IPS DF 4.7 (cell line): Measurements from ENCODE around the gene ATP5F1B.
"Not testable (repeated sequence)": the region's sequence is repeated elsewhere in the genome, so short reads cannot be mapped to it uniquely, and the experiment has no call there.

Experiments used
- DNase-seq: peaks from one replicate; pipeline ENCODE4 v3.0.0-alpha.2; 2013; ENCODE audit warnings: low spot score; ENCODE audit errors: extremely low read depth

Gene ATP5F1B

DNA sequence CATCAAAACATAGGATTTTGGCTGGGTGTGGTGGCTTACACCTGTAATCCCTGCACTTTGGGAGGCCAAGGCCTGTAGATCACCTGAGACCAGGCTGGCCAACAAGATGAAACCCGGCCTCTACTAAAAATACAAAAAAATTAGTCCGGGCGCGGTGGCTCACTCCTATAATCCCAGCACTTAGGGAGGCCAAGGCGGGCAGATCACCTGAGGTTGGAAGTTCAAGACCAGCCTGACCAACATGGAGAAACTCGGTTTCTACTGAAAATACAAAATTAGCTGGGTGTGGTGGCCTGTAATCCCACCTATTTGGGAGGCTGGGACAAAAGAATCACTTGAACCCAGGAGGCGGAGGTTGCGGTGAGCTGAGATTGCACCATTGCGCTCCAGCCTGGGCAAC, 2.2 kb upstream of the ATP5F1B start:
- DNase-seq, result not testable (repeated sequence)

DNA sequence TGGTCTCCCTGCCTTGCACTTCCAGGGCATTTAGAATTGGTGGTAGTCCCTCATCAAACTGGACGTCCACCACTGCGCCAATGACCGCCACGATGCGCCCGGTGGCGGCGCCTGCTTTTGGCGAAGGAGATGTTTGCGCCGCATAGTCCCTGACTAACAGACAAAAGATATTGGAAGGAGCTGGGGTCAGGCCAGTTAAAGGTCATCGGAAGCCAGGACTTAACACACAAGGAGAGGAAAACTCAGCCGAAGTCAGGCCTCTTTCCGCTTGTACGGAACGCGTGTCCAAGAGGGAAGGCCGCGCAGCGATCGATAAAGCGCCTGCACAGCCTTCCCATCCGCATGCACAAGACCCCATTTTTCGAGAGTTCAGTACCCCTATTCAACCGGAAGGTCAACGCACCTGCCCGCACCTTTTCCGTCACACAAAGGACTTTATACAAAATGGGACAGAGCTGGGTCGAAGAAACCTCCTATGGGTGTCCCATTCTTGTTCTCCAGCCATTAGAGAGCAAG, 525 bp downstream of the ATP5F1B start:
- no peak for DNase-seq

DNA sequence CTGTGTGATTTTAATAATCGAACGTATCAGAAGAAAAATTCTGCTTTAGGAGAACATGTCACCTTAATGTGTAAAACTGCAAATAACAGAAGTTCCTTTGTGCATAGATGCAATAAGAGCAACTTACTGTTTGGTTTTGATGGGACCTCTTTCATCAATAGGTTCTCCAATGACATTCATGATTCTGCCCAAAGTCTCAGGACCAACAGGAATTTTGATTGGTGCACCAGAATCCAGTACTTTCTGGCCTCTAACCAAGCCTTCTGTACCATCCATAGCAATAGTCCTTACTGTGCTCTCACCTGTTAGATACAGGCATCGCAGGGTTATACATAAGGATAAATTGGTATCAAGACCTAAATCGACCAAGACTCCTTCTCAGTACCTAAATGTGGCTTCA, 1.1 kb downstream of the ATP5F1B start:
- no peak for DNase-seq

DNA sequence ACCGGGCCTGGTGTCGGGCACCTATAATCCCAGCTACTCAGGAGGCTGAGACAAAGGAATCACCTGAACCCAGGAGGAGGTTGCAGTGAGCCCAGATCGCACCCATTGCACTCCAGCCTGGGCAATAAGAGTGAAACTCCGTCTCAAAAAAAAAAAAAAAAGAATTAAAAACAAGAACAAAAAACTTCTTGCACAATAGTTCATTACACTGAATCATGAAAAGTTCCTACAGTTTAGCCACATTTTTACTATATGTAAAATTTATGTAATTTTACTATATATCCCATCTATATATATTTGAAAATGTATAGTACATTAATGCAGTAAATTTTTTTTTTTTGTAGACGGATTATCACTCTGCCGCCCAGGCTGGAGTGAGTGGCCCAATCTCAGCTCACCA, 4.6 kb downstream of the ATP5F1B start:
- DNase-seq, result no peak

DNA sequence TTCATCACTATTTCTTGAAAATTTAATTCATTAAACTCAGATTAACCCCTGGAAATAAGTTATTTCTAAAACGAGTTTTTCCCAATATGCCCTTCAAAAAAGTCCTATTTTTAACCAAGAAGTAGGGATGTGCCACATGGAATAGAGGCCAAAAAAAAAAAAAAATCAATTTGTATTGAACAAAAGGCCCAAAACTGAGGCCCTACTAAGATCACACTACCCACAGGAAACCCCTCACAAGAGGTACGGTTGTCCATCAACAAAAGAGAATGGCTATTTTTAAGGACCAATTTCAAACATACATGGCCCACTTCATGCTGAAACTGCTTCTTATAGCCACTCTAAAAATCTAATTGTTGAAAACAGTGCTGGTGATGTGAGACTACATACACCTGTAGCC, 8.2 kb downstream of the ATP5F1B start:
- no peak for DNase-seq

DNA sequence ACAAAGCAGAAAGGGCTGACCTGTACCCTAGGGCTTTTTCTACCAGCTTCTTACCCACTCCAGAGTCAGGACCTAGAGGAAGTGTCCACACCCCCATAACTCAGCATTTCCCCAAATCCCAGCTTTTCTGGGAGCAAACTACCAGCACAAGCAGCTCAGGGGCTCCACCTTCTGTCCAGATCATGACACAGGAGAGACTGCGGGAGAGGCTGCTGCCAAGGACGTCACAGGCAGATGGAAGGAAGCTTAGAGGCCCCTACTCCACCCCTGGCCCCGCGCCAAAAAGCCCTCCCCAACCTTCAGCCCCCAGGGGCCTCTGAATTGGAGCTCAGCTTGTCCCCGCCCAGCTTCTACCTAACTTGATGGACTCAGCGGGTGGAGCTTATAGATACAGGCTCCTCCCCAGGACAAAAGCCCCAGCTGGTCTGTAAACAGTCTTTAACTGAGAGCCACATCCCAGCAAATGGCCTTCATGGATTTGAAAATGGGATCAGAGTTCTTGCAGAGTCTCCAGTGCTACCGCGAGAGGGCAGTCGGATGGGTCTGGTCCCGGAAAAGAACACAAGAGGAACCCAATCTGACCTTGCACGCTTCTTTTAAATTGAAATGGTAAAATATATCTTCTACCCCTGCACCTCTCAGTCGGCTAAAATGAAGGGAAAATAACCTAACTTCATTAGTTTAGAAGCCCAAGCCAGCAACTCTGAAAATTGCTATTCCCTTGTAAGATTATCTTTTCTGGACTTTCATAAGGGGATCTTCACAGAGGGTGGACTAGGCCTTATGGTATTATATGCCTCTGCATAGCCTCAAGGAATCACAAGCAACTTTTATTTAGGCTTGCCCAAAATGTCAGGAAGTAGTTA, 8.9 kb downstream of the ATP5F1B start:
- DNase-seq, result peak; percentile 98

DNA sequence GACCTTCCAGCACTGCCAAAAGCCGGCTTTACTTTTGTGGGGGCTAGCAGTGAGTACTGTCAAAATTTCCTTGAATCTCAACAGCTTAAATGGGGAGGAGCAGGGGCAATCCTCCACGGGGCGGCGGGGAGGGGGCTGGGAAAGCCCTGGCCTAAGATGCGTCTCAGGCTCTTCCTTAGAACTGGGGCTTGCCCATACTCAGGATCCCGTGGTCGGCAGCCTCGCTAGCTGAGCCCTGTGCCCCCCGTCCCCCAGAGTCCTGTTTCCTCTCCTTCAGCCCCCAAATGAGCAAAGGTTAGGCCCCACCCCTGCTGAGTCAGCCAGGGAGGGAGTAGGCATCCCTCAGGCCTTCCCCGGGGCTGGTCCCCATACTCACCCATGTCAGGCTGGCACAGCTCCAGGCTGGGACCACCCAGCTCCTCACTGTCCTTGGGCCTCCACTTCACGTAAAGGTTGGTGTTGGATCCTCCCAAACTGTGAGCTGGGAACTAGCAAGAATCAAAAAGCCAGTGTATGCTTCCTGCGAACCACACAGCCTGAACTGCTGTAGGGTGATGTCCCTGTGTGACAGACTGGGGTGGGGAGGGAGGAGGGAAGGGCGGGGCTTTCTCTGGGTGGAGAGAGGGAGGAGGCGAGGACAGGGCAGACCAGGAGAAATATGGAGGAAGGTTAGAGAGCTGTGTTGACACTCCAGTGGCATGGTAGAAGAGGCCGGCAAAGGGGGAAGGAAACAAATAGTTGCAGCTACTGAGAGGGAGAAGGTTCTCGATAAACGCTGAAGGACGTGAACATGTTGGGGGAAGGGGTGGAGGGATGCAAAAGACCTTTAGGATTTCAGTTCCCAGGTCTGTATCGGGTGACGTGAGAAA, 9.7 kb downstream of the ATP5F1B start:
- no peak for DNase-seq

DNA sequence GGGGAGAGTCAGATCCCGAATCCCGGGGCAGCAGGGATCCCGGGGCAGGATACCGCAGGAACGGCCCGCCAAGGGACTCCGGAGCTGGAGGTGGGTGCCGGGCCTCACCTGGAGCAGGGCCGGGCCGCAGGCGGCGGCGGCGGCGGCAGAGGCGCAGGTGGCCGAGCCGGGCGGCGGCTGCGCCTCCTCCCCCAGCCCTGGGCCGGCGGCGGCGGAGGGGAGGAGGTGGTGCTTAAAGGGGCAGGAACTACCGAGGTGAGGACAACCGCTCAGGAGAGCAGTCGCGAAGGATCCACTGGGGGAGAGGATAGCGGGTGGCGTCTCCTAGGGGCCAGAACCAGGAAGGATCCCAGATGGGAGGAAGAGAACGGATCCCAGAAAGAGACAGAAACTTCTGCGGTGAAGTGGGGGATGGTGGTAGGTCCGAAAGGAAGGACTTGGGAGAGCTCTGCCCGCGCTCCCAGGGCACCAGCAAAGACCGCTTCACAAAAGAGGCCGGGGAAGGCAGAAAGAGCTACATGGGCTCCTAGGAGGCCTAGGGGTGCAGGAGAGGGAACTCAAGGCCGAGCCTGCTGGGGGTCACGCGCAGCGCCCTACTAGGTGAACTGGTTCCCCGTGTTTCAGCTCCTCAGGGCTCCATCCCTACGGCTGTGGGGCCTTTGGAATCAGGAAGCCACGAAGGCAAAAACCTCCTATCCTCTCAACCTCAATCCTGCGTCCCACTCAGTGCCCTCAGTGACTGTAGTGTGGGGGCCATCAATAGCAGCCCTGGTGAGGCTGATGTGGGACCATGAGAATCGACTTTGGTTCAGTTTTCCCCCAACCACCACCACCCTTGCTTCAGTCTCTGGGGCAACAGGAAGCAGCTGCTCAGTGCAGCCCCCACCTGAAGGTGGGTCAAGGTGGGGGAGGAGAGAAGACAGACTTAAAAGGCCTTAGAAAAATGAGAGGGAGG, 10.7 kb downstream of the ATP5F1B start:
- DNase-seq, result no peak

DNA sequence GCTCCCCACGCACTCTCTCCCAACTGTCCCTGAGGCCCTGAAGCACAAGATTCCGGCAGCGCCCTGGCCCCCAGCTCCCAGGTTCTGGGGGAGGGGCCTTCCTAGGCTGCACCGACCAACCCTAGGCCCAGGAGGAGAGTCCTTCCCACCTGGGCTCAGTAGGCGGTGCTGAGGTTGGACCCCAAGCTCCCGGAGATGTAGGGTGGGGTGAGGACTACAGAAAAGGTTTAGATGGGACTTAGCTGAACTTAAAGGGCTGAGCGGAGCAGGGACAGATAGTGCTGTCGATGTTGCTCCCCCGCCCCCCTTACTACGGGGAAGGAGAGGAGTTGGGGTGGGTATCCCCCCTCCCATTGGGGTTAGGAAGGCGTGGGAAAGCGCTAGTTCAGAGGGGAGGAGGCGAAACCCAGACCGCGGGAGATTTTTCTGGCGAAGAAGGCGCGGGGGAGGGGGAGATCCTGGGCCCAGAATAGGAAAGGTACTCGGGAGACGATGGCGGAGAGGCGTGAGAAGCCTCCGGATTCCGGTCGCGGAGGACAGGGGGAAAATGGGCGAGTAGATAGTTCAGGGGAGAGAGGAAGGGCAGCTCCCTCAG, 11.4 kb downstream of the ATP5F1B start:
- peak; percentile 66 for DNase-seq

DNA sequence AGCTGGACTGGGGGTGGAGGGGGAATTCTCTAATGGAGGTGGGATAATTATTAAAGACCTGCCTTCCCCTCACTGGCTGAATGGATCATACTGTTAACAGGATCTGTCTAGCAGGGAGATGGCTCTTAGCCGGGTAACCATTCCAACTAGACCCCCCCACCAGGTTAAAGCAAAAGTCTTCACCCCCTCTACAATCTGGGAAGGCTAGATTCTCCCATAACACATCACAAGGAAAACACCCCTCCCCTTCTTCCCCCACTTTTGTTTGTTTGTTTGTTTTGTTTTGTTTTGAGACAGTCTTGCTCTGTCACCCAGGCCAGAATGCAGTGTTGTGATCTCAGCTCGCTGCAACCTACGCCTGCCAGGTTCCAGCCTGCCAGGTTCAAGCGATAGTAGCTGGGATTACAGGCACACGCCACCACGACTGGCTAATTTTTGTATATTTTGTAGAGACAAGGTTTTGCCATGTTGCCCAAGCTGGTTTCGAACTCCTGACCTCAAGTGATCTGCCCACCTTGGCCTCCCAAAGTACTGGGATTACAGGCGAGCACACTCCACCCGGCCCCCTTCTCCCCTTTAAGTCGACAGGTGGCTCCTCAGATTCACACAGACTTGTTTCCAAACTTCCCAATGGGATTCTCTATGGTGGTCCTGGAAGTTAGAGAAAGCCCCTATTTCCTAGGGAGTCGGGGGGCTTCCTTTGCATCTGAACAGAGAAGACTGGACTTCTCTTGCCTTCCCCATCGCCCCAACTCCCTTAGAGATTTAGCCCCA, 12.1 kb downstream of the ATP5F1B start:
- DNase-seq, result no peak

DNA sequence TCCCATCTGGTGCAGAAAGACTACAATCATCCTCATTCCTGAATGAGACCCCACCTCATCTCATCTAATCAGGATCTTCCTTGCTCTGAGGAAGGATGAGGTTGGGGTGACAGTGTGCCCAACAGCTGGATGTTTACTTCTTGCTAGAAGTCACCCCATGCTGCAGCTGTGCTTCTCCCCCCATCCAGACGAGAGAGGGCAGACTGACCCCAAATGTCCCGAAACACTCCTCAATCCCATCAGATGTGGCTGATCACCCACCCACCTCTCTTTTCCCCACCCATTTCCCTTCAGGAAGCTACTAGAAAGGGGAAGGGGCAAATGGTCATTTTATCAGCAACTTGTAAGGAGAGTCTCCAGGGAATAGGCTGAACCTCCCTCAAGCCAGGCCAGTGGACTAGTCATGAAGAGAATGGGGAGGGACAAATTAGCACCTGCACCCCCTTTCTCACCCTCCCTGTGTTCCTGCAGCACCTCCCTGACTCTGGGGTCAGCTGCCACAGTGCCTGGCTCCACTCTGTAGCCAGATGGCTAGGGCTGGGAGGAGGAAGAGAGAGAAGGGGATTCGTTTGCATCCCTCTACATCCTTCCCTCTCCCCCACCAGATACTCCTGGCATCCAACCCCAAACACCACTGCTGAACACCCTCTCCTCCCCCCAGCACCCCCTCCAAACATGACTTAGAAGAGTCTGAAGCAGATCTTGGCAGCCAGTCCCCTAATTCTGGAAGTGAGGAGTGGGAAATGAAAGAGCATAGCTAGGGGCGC, 12.9 kb downstream of the ATP5F1B start:
- DNase-seq, result no peak

DNA sequence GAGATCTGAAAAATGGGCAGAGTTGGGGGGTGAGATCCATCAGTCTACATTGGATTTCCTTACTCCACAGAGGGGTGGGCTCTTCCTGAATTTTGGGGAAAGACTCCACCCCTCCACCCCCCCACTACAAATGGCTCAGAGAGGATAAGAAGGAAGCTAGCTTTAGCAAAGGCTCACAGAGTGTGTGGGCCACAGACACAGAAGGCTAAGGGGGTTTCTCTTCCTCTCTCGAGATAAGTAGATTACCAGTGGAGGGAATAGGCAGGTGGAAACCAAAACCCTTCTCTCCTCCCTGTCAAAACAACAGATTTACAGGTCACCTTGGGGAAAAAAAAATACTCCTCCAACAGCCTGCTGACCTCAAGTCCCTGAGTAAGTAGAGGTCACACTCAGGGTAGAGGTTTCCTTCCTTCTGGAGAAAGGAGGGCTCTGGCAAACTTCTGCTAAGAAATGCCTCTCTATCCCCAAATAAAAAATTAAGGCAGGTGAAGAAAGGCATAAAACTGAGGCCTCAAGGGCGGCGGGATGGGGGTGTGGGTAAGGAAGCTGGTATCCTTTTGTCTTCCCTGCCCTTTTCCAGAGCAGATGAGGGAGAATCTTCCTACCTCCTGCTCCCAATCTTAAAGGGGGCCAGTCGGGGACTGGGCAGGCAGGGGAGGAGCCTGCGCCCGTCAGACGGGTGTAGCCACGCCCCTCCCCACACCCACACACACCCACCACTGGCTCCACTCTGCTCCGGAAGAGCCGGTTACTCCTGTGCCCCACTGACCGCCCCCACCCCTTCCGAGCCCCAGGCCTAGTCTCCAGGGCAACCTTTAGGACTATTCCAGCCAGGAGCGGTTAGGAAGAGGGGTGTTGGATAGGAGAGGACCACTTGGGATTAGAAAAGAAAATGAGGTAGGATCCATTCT, 13.7 kb downstream of the ATP5F1B start:
- DNase-seq, result no peak

DNA sequence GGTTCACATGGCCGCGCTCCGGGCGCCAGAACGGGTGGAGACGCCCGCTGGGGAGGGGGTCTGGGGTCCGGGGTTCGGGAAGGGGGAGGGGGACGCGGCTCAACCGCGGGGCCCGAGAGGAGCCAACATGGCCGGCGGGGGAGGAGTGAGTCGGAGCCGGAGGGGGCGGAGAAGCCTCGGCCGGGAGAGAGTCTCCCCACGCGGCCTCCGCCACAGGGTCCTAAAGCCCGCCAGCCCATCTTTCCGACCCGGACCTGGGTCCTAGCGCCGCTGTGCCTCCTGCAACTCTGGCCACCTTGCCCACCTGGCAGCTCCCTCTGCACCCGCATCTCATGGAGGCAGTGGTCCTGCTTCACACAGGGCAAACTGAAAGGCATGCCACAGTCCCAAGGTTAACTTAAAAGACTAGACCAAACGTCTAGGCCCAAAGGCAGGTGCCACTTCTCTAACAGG, 15.6 kb downstream of the ATP5F1B start, which contains the start of gene BAZ2A:
BAZ2A (minus strand) TSS at position 147 of the 453 bp plus-strand sequence. CDS start 12,796 bp downstream, outside the sequence.
- DNase-seq, result peak; percentile 75

DNA sequence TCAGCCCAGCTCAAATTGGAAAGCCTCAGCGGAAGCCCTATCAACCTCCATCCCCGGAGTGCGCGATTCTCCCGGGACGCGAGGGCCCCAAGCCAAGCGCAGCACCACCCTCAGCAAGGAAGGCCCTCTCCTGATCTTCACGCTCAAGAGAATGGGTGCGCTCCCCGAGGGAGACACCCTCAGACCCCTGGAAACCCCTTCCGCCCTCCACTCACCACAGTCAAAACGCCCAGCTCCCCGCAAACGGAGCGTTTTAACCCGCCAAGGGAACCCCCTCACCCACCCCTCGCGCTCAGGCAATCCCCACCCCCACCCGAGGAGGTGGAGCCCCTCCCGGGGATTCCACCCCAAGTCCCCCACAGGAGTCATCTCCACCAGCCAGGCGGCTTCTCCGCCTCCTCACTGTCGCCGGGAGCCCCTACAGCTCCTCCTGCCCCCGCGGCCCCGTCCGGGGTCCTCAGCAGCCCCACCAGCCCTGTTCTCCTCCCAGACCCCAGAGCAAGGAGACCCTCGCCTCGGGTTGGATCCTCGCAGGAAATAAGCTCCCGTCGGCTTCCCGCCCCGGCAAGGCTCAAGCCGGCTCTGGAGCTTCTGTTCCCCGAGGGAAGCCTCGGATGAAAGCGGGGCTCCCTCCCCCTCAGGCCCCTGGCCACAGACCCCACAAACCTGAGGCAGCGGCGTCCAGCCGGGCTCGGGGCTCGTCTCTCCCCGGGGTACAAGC, 16.2 kb downstream of the ATP5F1B start:
- DNase-seq, result no peak

DNA sequence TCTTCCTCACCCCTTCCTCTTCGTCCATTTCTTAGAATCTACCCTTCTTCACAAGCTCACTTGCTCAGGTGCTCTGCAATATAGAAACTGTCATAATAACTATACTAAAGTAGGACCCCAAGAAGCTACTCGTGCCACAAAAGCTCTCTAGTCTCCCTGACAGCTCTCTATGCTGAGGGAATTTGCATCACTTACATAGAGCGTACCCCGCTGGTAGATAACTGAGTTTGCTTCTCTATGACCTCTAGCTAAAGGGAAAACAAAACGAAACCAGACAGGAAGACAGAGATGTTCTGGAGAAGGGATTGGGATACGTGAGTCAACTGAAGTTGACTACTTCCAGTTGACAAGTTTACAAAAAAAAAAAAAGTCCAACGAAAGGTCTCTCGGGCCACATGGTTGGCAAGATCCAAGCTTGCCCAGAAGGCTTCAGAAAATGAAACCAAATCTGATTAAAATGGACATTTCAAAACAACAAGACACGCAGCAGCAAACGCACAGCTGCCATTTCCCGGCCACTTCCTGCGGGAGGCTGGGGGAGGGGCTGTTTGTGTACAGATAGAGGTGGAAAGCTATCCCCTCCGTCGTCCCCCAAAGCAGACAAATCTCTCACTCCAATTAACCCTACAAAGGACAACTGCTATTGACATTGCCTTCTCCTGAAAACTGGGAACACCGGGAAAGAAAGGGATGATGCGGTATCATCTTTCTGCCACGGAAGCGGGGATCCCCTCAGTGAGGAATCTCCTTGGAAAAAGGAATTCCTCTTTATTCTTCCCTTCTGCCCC, 16.9 kb downstream of the ATP5F1B start:
- DNase-seq, result no peak

DNA sequence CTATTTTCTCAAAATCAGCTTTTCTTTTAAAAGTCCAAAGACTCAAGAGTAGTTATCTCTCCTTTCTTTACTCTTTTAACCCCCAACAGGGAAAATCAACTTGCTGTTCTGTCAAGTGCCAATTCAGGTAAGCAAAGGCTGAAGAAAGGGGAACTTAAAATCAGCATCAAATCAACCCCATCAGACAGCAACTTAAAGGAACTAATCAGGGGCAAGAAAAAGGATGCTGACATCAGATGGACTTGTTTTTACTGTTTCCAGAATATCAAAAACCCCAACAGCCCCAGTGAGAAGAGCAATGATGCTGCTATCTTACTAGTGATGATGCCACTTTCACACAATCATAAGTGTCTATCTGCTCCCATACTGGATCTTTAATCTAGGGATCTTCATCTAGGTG, 19.1 kb downstream of the ATP5F1B start:
- DNase-seq, result no peak
